Measurements from ENCODE around the gene CREB5. TPM values are rescaled to one million over a fixed set of nuclear protein-coding genes. Genes with fewer than 3 reads are reported as not detected.

Gene CREB5
- total and polyA plus RNA-seq, 9 donors, result 16.0 to 46.2 (median 28.5) TPM

- no peak overlapping the region for H3K4me3 ChIP-seq (ENCODE audit: low read length)
- no peak for DNase-seq
- no CpG with 5 or more reads among the region's 1 CpG for WGBS (ENCODE audit: insufficient coverage)
- H3K4me1 ChIP-seq (ENCODE audit: control insufficient read depth, insufficient read depth, low read length), result peaks cover 20% of the 10 kb centered on the region
- no peaks in the 10 kb centered on the region for H3K27me3 ChIP-seq (ENCODE audit: control insufficient read depth, insufficient read depth, low read length)
- no peak overlapping the region for H3K27ac ChIP-seq (ENCODE audit: low read length)
- H3K9me3 ChIP-seq (replicated peaks; ENCODE audit: control insufficient read depth, low read depth, low read length), result no peaks in the 10 kb centered on the region
- peaks cover 7% of the 10 kb centered on the region for H3K36me3 ChIP-seq (ENCODE audit: control insufficient read depth, insufficient read depth, low read length)
Measured at GRCh38 chr7:28706584-28706983, 294.3 kb downstream of the CREB5 start.

- Histone ChIP-seq H3K27me3 (ENCODE audit: control insufficient read depth, insufficient read depth, low read length) (no peaks in the 10 kb centered on the region), H3K4me1 (ENCODE audit: control insufficient read depth, insufficient read depth, low read length) (peaks cover 20% of the 10 kb centered on the region), H3K27ac (ENCODE audit: low read length) (peak overlapping the region; percentile 61), H3K9me3 (replicated peaks; ENCODE audit: control insufficient read depth, low read depth, low read length) (no peaks in the 10 kb centered on the region), H3K4me3 (ENCODE audit: low read length) (no peak overlapping the region), H3K36me3 (ENCODE audit: control insufficient read depth, insufficient read depth, low read length) (peaks cover 7% of the 10 kb centered on the region)
- no peak for DNase-seq
- 38% methylated on average over 1 of the region's 6 CpGs for WGBS (ENCODE audit: insufficient coverage)
Measured at GRCh38 chr7:28707291-28707690, 295.0 kb downstream of the CREB5 start.

GRCh38 chr7:28708033-28708951, 296.0 kb downstream of the CREB5 start:
- Histone ChIP-seq H3K27me3 (ENCODE audit: control insufficient read depth, insufficient read depth, low read length) (no peaks in the 10 kb centered on the region), H3K4me1 (ENCODE audit: control insufficient read depth, insufficient read depth, low read length) (peaks cover 20% of the 10 kb centered on the region), H3K27ac (ENCODE audit: low read length) (peak overlapping the region; percentile 61), H3K4me3 (ENCODE audit: low read length) (peak overlapping the region; percentile 1), H3K9me3 (replicated peaks; ENCODE audit: control insufficient read depth, low read depth, low read length) (no peaks in the 10 kb centered on the region), H3K36me3 (ENCODE audit: control insufficient read depth, insufficient read depth, low read length) (peaks cover 6% of the 10 kb centered on the region)
- peak; percentile 82 for DNase-seq
- 19% methylated on average over 8 of the region's 15 CpGs for WGBS (ENCODE audit: insufficient coverage)

- Histone ChIP-seq H3K27me3 (ENCODE audit: control insufficient read depth, insufficient read depth, low read length) (no peaks in the 10 kb centered on the region), H3K4me3 (ENCODE audit: low read length) (no peak overlapping the region), H3K36me3 (ENCODE audit: control insufficient read depth, insufficient read depth, low read length) (peaks cover 5% of the 10 kb centered on the region), H3K9me3 (replicated peaks; ENCODE audit: control insufficient read depth, low read depth, low read length) (no peaks in the 10 kb centered on the region), H3K27ac (ENCODE audit: low read length) (peak overlapping the region; percentile 4), H3K4me1 (ENCODE audit: control insufficient read depth, insufficient read depth, low read length) (peaks cover 18% of the 10 kb centered on the region)
- DNase-seq, result peak; percentile 50
- 56% methylated on average over 3 of the region's 6 CpGs for WGBS (ENCODE audit: insufficient coverage)
Measured at GRCh38 chr7:28709748-28710147, 297.4 kb downstream of the CREB5 start.

GRCh38 chr7:28711114-28711513, 298.8 kb downstream of the CREB5 start:
- peak; percentile 63 for DNase-seq
- H3K27me3 ChIP-seq (ENCODE audit: control insufficient read depth, insufficient read depth, low read length), result no peaks in the 10 kb centered on the region
- no peaks in the 10 kb centered on the region for H3K9me3 ChIP-seq (replicated peaks; ENCODE audit: control insufficient read depth, low read depth, low read length)
- no CpG with 5 or more reads among the region's 3 CpGs for WGBS (ENCODE audit: insufficient coverage)
- no peak overlapping the region for H3K4me3 ChIP-seq (ENCODE audit: low read length)
- peak overlapping the region; percentile 22 for H3K27ac ChIP-seq (ENCODE audit: low read length)
- H3K36me3 ChIP-seq (ENCODE audit: control insufficient read depth, insufficient read depth, low read length), result peaks cover 5% of the 10 kb centered on the region
- H3K4me1 ChIP-seq (ENCODE audit: control insufficient read depth, insufficient read depth, low read length), result peaks cover 18% of the 10 kb centered on the region

GRCh38 chr7:28714459-28715120, 302.3 kb downstream of the CREB5 start:
- 88% methylated on average over 2 of the region's 6 CpGs for WGBS (ENCODE audit: insufficient coverage)
- no peak overlapping the region for H3K27ac ChIP-seq (ENCODE audit: low read length)

GRCh38 chr7:28717445-28718054, 305.2 kb downstream of the CREB5 start:
- no peak overlapping the region for H3K4me3 ChIP-seq (ENCODE audit: low read length)
- no peaks in the 10 kb centered on the region for H3K27me3 ChIP-seq (ENCODE audit: control insufficient read depth, insufficient read depth, low read length)
- WGBS (ENCODE audit: insufficient coverage), result no CpG with 5 or more reads among the region's 3 CpGs
- H3K4me1 ChIP-seq (ENCODE audit: control insufficient read depth, insufficient read depth, low read length), result peaks cover 4% of the 10 kb centered on the region
- H3K27ac ChIP-seq (ENCODE audit: low read length), result peak overlapping the region; percentile 42
- no peak for DNase-seq
- no peaks in the 10 kb centered on the region for H3K9me3 ChIP-seq (replicated peaks; ENCODE audit: control insufficient read depth, low read depth, low read length)
- H3K36me3 ChIP-seq (ENCODE audit: control insufficient read depth, insufficient read depth, low read length), result peaks cover 31% of the 10 kb centered on the region

More at GRCh38 chr7:28714459-28715120, 302.3 kb downstream of the CREB5 start:
- no peak for DNase-seq
- Histone ChIP-seq H3K4me1 (ENCODE audit: control insufficient read depth, insufficient read depth, low read length) (peaks cover 9% of the 10 kb centered on the region), H3K9me3 (replicated peaks; ENCODE audit: control insufficient read depth, low read depth, low read length) (no peaks in the 10 kb centered on the region), H3K27me3 (ENCODE audit: control insufficient read depth, insufficient read depth, low read length) (no peaks in the 10 kb centered on the region), H3K4me3 (ENCODE audit: low read length) (no peak overlapping the region), H3K36me3 (ENCODE audit: control insufficient read depth, insufficient read depth, low read length) (peaks cover 15% of the 10 kb centered on the region)

GRCh38 chr7:28718055-28718481, 305.8 kb downstream of the CREB5 start:
- 40% methylated on average over 7 of the region's 9 CpGs for WGBS (ENCODE audit: insufficient coverage)
- peaks cover 34% of the 10 kb centered on the region for H3K36me3 ChIP-seq (ENCODE audit: control insufficient read depth, insufficient read depth, low read length)
- H3K4me3 ChIP-seq (ENCODE audit: low read length), result no peak overlapping the region
- DNase-seq, result peak; percentile 80
- H3K4me1 ChIP-seq (ENCODE audit: control insufficient read depth, insufficient read depth, low read length), result peaks cover 4% of the 10 kb centered on the region
- H3K9me3 ChIP-seq (replicated peaks; ENCODE audit: control insufficient read depth, low read depth, low read length), result no peaks in the 10 kb centered on the region
- H3K27ac ChIP-seq (ENCODE audit: low read length), result peak overlapping the region; percentile 42
- H3K27me3 ChIP-seq (ENCODE audit: control insufficient read depth, insufficient read depth, low read length), result no peaks in the 10 kb centered on the region

GRCh38 chr7:28718545-28718944, 306.2 kb downstream of the CREB5 start:
- Histone ChIP-seq H3K4me3 (ENCODE audit: low read length) (no peak overlapping the region), H3K36me3 (ENCODE audit: control insufficient read depth, insufficient read depth, low read length) (peaks cover 34% of the 10 kb centered on the region), H3K27ac (ENCODE audit: low read length) (peak overlapping the region; percentile 42), H3K4me1 (ENCODE audit: control insufficient read depth, insufficient read depth, low read length) (peaks cover 4% of the 10 kb centered on the region), H3K27me3 (ENCODE audit: control insufficient read depth, insufficient read depth, low read length) (no peaks in the 10 kb centered on the region), H3K9me3 (replicated peaks; ENCODE audit: control insufficient read depth, low read depth, low read length) (no peaks in the 10 kb centered on the region)
- WGBS (ENCODE audit: insufficient coverage), result 90% methylated on average over 2 of the region's 2 CpGs
- no peak for DNase-seq

GRCh38 chr7:28722684-28723083, 310.4 kb downstream of the CREB5 start:
- Histone ChIP-seq H3K27ac (ENCODE audit: low read length) (no peak overlapping the region), H3K4me3 (ENCODE audit: low read length) (no peak overlapping the region), H3K36me3 (ENCODE audit: control insufficient read depth, insufficient read depth, low read length) (peaks cover 38% of the 10 kb centered on the region), H3K9me3 (replicated peaks; ENCODE audit: control insufficient read depth, low read depth, low read length) (no peaks in the 10 kb centered on the region), H3K27me3 (ENCODE audit: control insufficient read depth, insufficient read depth, low read length) (no peaks in the 10 kb centered on the region), H3K4me1 (ENCODE audit: control insufficient read depth, insufficient read depth, low read length) (peaks cover 6% of the 10 kb centered on the region)
- DNase-seq, result no peak
- 51% methylated on average over 3 of the region's 4 CpGs for WGBS (ENCODE audit: insufficient coverage)

All from muscle of leg (tissue), 11 donors.